Measurements from ENCODE around the gene CHST13.
A peak's percentile ranks its signal among the peaks of the same experiment; 100 is the strongest.

The CHST13 gene

GRCh38 chr3:126488886-126489569 lies 34.9 kb upstream of the CHST13 start:
- DNase-seq = no peak

DNA sequence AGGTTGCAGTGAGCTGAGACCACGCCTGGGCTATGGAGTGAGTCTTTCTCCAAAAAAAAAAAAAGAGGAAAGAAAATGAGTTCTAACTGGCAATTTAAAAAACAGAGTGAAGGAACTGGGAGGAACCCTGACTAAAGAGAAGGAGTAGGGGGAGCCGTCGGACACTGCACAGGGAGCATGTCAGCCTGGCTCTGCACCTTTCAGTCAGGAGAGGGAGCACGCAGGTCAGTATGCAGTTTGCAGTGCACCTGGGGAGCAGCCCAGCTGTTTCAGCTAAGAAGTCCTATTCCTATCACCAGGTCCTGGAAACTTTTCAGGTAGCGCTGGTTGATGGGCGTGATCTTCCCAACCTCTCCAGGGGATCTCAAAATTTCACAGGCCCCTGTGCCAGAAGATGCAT lies 33.3 kb upstream of the CHST13 start:
- peak in 1 of 3 experiments; percentile 21 for DNase-seq

DNA sequence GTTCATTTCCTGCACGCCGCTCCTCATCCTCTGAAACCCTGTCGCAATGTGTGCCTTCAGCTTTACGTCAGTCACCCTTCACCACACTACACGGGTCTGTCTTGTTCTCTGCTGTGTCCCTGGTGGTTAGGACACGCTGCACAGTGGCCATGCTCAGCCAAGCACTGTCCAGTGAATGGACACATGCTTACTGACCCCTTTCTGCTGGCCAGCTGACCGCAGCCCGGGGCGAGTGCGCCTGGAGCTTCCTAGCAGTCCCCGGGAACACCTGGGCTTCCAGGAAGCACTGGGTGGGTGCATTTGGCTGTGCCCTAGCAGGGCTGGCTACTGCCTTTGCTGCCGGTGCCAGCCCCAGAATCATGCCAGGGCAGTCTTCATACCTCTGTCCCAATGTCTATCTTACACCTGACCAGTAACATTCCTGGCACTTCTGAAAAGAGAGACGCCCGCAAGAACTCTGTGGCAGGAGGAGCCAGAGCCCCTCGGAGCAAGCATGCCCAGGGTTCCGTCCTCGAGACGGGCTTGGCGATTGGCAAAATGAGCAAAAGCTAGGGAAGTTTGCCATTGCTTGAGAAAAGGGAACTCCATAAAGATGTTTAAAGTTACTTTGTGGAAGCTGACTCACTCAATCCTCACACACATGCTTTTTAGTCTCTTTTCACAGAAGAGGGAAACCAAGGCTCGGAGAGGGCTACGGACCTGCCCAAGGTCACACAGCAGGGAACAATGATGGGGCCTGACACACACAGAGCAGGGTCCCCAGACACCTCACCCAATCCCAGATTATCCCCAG lies 32.5 kb upstream of the CHST13 start:
- DNase-seq = no peak

- no peak for DNase-seq
These were observed 30.9 kb upstream of the CHST13 start for GRCh38 chr3:126493051-126493450.

GRCh38 chr3:126493739-126494138 lies 30.2 kb upstream of the CHST13 start:
- no peak for DNase-seq

DNA sequence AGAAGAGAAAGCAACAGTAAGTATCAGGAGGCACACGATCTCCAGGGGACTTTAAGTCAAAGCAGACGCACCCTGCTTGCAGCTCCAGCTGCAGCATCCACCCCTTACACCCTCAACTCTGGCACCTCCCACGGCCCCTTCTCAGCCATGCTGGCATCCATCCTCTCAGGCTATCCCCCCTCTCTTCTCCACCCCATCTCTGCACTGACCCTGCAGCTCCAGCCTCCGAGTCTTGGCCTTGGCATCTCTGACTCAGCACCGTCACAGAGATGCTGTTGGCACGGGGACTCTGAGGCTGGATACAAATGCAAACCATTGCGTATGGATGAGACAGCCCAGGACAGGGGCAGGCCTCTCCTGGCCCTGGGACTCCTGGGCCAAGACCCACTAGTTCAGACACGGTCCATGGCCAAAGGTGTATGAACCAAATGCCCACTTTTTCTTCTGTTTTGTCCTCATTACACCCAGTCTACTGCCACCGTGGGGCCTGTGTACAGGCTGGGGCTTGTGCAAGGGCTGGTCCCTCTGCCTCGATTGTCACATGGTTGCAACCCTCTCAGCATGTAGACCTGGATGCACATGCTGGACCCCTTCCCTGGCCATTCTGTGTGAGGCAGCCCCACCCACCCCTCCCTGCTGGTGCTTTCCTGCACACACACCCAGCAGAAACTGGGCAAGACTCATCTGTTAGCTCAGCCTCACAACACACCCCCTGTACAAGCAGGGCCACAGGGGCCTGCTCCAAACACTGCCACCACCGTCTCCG lies 29.6 kb upstream of the CHST13 start:
- DNase-seq = no peak

DNA sequence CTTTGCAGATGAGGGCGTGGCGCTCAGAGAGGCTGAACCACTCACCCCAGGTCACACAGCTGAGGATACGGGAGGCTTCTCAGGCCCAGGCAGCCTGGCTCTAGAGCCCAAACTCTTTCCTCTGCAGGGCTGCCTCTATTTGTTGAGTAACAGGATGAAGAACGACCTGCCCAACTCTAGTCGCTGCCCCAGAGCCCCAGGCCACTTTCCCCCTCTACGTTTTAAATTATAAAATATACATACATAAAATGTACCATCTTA lies 29.1 kb upstream of the CHST13 start:
- DNase-seq = no peak

GRCh38 chr3:126495786-126496185 lies 28.2 kb upstream of the CHST13 start:
- DNase-seq = no peak

- DNase-seq = no peak
These were observed 26.8 kb upstream of the CHST13 start for GRCh38 chr3:126496894-126497850.

- no peak for DNase-seq
These were observed 26.0 kb upstream of the CHST13 start for GRCh38 chr3:126497956-126498355.

DNA sequence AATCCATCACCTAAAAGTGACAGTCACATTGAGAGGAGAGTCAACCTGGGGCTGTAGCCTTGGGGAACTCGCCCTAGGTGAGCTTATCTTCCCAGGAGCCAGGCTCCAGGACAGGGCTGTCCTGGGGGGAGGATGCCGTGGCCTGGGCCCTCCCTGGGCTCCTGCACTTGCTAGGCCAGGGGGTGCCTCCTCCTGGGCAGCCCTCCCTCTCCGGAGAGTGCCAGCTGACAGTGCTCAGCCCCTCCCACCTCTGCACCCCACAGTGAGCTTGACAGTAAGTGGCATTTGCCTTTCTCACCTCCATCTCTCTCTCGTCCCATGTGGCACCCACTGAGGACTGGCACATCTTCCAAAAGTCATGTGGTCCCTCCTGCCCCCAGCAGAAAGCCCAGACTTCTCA lies 25.5 kb upstream of the CHST13 start:
- DNase-seq = no peak

DNA sequence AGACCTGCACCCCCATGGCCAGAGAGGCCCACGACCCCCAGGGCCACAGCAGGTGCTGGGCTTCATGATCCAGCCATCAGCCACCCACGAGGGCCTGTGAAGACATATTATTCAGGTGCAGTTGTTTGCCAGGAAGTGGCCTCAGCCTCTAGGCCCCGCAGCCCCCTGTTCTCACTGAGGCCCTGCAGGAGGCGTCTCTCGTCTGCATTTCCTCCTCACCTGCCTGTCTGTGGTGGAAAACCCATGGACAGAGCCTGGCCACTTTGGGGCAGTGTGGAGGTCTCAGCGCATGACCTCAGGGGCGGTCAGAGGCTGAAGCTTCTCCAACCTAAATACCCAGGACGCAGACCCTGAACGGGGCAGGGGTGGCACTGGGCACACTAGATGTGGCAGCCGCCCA lies 25.0 kb upstream of the CHST13 start:
- DNase-seq = peak in 1 of 3 experiments; percentile 15

DNA sequence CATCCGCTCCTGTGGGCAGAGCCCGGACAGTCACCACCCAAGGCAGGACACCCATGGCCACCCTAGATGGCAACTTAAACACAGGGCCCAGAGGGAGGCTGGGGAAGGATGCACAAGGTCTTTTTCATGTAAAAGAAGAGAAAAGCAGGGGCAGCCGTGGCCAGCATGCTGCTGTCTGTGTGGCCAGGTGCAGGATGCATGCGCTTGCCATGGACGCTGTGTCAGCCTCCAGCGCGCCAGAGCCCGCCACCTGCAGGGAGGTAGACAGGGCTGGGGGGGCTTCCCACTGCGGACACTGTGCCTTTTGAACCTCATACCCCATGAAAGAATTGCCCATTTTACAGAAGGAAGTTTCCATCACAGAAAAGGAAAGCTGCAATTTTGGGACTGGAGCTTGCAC lies 24.6 kb upstream of the CHST13 start:
- DNase-seq = no peak

- no peak for DNase-seq
These were observed 23.9 kb upstream of the CHST13 start for GRCh38 chr3:126500016-126500415.

DNA sequence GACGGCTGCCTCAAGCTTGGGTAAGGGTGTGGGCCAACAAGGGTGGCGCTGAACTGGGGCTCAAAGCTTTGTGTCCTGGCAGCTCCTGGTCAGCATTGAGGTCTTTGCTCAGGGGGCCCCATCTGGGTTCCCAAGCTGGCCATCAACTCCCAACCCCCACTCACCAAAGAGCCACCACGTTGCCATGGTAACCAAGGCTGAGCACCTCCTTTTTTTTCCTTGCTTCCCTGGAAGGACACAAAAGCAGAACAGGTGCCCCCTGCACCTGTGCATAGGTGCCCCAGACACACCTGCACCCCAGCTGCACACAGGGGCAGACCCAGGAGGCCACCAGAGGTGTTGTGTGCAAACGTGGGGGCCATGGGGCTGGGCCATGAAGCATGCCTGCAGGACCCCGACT lies 22.9 kb upstream of the CHST13 start:
- DNase-seq = peak in 1 of 3 experiments; percentile 7

DNA sequence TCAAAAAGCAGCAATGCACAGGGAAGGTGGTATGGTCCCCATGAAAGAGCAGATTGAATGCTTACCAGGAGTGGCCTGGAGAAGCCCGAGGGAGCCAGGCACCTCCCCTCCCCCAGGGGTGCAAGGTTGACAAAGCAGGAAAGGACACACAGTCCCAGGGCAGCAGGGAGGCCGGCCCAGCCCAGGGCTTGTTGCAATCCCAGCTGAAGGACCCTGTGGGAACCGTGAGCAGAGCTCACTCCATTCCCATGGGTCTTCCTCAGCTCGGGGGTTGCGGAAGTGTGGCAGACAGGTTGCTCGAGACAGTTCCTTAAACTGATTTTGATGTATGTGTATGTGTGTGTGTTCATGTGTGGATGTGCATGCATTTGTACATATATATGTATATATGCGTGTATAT lies 22.2 kb upstream of the CHST13 start:
- DNase-seq = no peak

GRCh38 chr3:126502656-126503055 lies 21.3 kb upstream of the CHST13 start:
- DNase-seq = no peak

- no peak for DNase-seq
These were observed 20.3 kb upstream of the CHST13 start for GRCh38 chr3:126503701-126504100.

- DNase-seq = no peak
These were observed 16.1 kb upstream of the CHST13 start for GRCh38 chr3:126507886-126508285.

- no peak for DNase-seq
These were observed 15.4 kb upstream of the CHST13 start for GRCh38 chr3:126508564-126508964.

GRCh38 chr3:126509597-126510307 lies 14.2 kb upstream of the CHST13 start:
- no peak for DNase-seq

DNA sequence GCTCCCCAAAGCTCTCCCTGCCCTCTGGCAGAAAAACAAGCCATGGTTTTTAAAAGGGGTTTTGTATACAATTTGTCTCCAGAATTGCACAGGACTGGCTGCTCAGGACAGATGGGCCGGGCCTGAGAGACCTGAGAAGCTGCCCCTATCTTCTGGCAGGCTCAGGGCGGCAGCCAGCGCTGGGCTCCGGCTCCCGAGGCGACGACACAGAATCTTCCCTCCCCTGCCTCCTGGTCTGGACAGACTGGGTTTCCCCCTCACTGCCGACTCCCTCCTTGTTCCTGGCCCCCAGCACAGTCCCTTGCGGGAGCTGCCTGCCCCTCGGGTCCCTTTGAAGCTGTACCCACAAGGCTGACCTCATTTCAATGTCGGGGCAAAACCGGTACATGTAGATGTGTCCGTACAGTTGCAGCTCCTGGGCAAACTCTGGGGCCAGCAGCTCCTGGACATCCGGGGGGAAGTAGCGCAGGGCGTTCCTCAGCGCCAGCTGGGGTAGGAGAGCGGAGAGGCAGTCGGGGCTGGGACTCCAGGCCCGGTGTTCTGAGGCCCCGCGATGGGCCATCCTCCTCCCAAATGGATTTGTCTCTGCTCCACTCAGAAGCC lies 13.5 kb upstream of the CHST13 start:
- DNase-seq = no peak
